Posterior vena cava (tissue), 2 donors: ENCODE results near the gene L3MBTL3. TPM values are rescaled to one million over a fixed set of nuclear protein-coding genes. Genes with fewer than 3 reads are reported as not detected.

ENCODE experiments used
- total RNA-seq, 2 donors: library from RNA; stranded (reverse); fragmentation: NEBNext Ultra II Directional; extraction: Animal tissue kit (Norgen Biotek cat#: 25700); gene quantifications; one replicate each; pipeline ENCODE4 v1.2.1, GENCODE V29; 2021
- donor health status: DM: yes; HTN: yes; CAD: no.
- donor health status: DM: yes; HTN: yes; CAD: no.

Gene L3MBTL3
- total RNA-seq, 2 donors from 2014 or later, result 6.4 to 10.5 TPM

Other genes with a start within 250 kb of the L3MBTL3 start
- gene TMEM244, start 157.3 kb upstream of the L3MBTL3 start, total RNA-seq, result not detected
- 1 to 10 TPM; 1.5 to 2.6 TPM for gene SAMD3, start 204.4 kb downstream of the L3MBTL3 start, total RNA-seq